ENCODE data around the gene MYOM3.

DNA sequence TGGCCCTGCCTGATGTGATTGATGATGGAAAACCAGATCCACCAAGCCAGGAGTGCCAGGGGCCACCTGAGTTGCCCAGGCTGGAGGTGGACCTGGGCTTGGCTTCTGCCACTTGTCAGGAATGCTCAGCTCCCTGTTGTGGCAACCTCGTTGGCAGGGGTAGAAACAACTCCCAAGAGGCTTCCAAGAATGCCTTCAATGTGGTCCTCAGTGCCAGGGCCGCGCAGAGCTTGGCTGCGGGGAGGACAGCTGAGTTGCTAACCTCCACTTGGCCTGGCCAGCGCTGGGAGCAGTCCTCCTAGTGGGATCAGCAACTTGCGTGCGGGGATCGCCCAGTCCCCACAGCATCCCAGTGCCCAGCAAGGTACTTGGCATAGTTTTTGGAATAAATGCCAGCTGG lies 9.0 kb downstream of the MYOM3 start:
- TF ChIP-seq, protein P1, sequence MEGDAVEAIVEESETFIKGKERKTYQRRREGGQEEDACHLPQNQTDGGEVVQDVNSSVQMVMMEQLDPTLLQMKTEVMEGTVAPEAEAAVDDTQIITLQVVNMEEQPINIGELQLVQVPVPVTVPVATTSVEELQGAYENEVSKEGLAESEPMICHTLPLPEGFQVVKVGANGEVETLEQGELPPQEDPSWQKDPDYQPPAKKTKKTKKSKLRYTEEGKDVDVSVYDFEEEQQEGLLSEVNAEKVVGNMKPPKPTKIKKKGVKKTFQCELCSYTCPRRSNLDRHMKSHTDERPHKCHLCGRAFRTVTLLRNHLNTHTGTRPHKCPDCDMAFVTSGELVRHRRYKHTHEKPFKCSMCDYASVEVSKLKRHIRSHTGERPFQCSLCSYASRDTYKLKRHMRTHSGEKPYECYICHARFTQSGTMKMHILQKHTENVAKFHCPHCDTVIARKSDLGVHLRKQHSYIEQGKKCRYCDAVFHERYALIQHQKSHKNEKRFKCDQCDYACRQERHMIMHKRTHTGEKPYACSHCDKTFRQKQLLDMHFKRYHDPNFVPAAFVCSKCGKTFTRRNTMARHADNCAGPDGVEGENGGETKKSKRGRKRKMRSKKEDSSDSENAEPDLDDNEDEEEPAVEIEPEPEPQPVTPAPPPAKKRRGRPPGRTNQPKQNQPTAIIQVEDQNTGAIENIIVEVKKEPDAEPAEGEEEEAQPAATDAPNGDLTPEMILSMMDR (IDR thresholded peaks at IDR 0.05; ENCODE audit: low read length) = no peak
- TF ChIP-seq EZH2 (IDR thresholded peaks at IDR 0.05; ENCODE audit: borderline replicate concordance, low read length) = no peak

All from OCI-LY1 (cell line).